Neural cell (in vitro differentiated cells): Measurements from ENCODE around the gene ING5. TPM values are rescaled to one million over a fixed set of nuclear protein-coding genes. Genes with fewer than 3 reads are reported as not detected.

Experiments used
- H2AFZ ChIP-seq: fragments of 200-600, 300-800 bp; sonication (generic), shearing (Covaris generic); 2 replicates; pipeline ENCODE4 v1.6.0; 2014; ENCODE audit warnings: low read depth, mild to moderate bottlenecking, antibody characterized with exemption, low read length, moderate library complexity
- H3F3A ChIP-seq: fragments of 200-600 bp; shearing (Covaris generic); 2 replicates; pipeline ENCODE4 v1.6.1; 2016; ENCODE audit warnings: mild to moderate bottlenecking, moderate library complexity, mixed read lengths, antibody characterized with exemption, low read length; ENCODE audit not compliant: insufficient read depth, poor library complexity, severe bottlenecking
- H3K27ac ChIP-seq: fragments of 200-600, 300-800 bp; sonication (generic), shearing (Covaris generic); 2 replicates; pipeline ENCODE4 v1.5.1; 2014; ENCODE audit warnings: mild to moderate bottlenecking, low read length, moderate library complexity
- H3K27me3 ChIP-seq: fragments of 300-800, 200-600 bp; sonication (generic), shearing (Covaris generic); 2 replicates; pipeline ENCODE4 v1.6.0; 2014; ENCODE audit warnings: mild to moderate bottlenecking, low read depth, low read length, moderate library complexity; ENCODE audit not compliant: insufficient read depth
- H3K36me3 ChIP-seq: fragments of 300-800, 200-600 bp; sonication (generic), shearing (Covaris generic); 2 replicates; pipeline ENCODE4 v1.5.1; 2014; ENCODE audit warnings: mild to moderate bottlenecking, antibody characterized with exemption, low read length, moderate library complexity; ENCODE audit not compliant: insufficient read depth
- H3K4me2 ChIP-seq: fragments of 300-800, 200-600 bp; sonication (generic), shearing (Covaris generic); 2 replicates; pipeline ENCODE4 v1.6.0; 2014; ENCODE audit warnings: mild to moderate bottlenecking, low read length
- H3K4me3 ChIP-seq: fragments of 300-800, 200-600 bp; sonication (generic), shearing (Covaris generic); 2 replicates; pipeline ENCODE4 v1.5.1; 2014; ENCODE audit warnings: mild to moderate bottlenecking, low read length, moderate library complexity
- H3K79me2 ChIP-seq: fragments of 200-600 bp; shearing (Covaris generic); replicated peaks from 2 replicates; pipeline ENCODE4 v1.6.0; 2014; ENCODE audit warnings: mild to moderate bottlenecking, low read length, moderate library complexity; ENCODE audit not compliant: insufficient read depth
- H3K9ac ChIP-seq: fragments of 300-800, 200-600 bp; sonication (generic), shearing (Covaris generic); 2 replicates; pipeline ENCODE4 v1.6.1; 2016; ENCODE audit warnings: mild to moderate bottlenecking, low read length, mixed read lengths
- H3K9me2 ChIP-seq: fragments of 200-600 bp; shearing (Covaris generic); 2 replicates; pipeline ENCODE4 v1.6.1; 2016; ENCODE audit warnings: mild to moderate bottlenecking, low read length, mixed read lengths; ENCODE audit not compliant: insufficient read depth
- H3K9me3 ChIP-seq: fragments of 200-600, 300-800 bp; sonication (generic), shearing (Covaris generic); 2 replicates; pipeline ENCODE4 v1.6.1; 2016; ENCODE audit warnings: mild to moderate bottlenecking, mixed run types, low read length, moderate library complexity, mixed read lengths
- H4K20me1 ChIP-seq: fragments of 200-600 bp; shearing (Covaris generic); 2 replicates; pipeline ENCODE4 v1.6.1; 2016; ENCODE audit warnings: mild to moderate bottlenecking, mixed run types; ENCODE audit not compliant: insufficient read depth
- EP300 ChIP-seq: fragments of 450-650 bp; conservative IDR thresholded peaks from 2 replicates; pipeline ENCODE4 v1.6.1; 2014; ENCODE audit warnings: antibody characterized with exemption, mild to moderate bottlenecking, moderate library complexity; ENCODE audit not compliant: poor library complexity, severe bottlenecking
- EZH2 ChIP-seq: fragments of 200-600, 300-800 bp; shearing (Covaris generic), sonication (generic); IDR thresholded peaks from 2 replicates; pipeline ENCODE4 v1.6.1; 2014; ENCODE audit warnings: antibody characterized with exemption, low read length, borderline replicate concordance, mild to moderate bottlenecking; ENCODE audit not compliant: insufficient read depth, poor library complexity, severe bottlenecking
- MXI1 ChIP-seq: fragments of 450-650 bp; conservative IDR thresholded peaks from 2 replicates; pipeline ENCODE4 v1.6.1; 2014; ENCODE audit warnings: antibody characterized with exemption, mild to moderate bottlenecking; ENCODE audit not compliant: poor library complexity, severe bottlenecking
- POLR2AphosphoS5 ChIP-seq: IDR thresholded peaks from 2 replicates; pipeline ENCODE4 v1.6.1; 2012
- RAD21 ChIP-seq: fragments of 450-650 bp; conservative IDR thresholded peaks from 2 replicates; pipeline ENCODE4 v1.6.1; 2014; ENCODE audit warnings: antibody characterized with exemption, mild to moderate bottlenecking, moderate library complexity
- REST ChIP-seq: IDR thresholded peaks from 2 replicates; pipeline ENCODE4 v1.6.1; 2012; ENCODE audit warnings: borderline replicate concordance
- SMC3 ChIP-seq: fragments of 450-650 bp; conservative IDR thresholded peaks from 2 replicates; pipeline ENCODE4 v1.6.1; 2014; ENCODE audit warnings: antibody characterized with exemption, mild to moderate bottlenecking, moderate library complexity; ENCODE audit not compliant: poor library complexity
- TAF1 ChIP-seq: IDR thresholded peaks from 2 replicates; pipeline ENCODE4 v1.6.1; 2012; ENCODE audit warnings: low read depth
- polyA plus RNA-seq: library from polyadenylated mRNA; depleted of rRNA; stranded (reverse); fragments of >200 nt; gene quantifications from 2 replicates; pipeline ENCODE4 v1.2.3, GENCODE V29; 2014
- TF ChIP-seq, protein P1 (sequence below): fragments of 450-650 bp; IDR thresholded peaks from 2 replicates; pipeline ENCODE4 v1.5.1; 2014; ENCODE audit warnings: antibody characterized with exemption, mild to moderate bottlenecking, moderate library complexity; ENCODE audit not compliant: poor library complexity, severe bottlenecking

ING5 gene
- polyA plus RNA-seq, 1 donor from 2014 or later = 22.8 TPM

GRCh38 chr2:241728627-241729026 is 26.8 kb downstream of the ING5 start:
- Histone ChIP-seq H2AFZ (no peak overlapping the region), H3K9me3 (no peaks in the 10 kb centered on the region), H3F3A (no peaks in the 10 kb centered on the region), H3K4me3 (no peak overlapping the region), H3K36me3 (no peaks in the 10 kb centered on the region), H3K9ac (no peak overlapping the region), H3K27me3 (no peaks in the 10 kb centered on the region), H3K4me2 (no peak overlapping the region), H3K79me2 (no peaks in the 10 kb centered on the region), H3K27ac (no peak overlapping the region), H3K9me2 (no peaks in the 10 kb centered on the region), H4K20me1 (no peaks in the 10 kb centered on the region)
- TF ChIP-seq TAF1 = no peak
- no peak for TF ChIP-seq MXI1

GRCh38 chr2:241729868-241730267 is 28.0 kb downstream of the ING5 start:
- Histone ChIP-seq H3K4me3 (no peak overlapping the region), H3K79me2 (no peaks in the 10 kb centered on the region), H3K27me3 (no peaks in the 10 kb centered on the region), H3K9ac (no peak overlapping the region), H4K20me1 (no peaks in the 10 kb centered on the region), H3K9me2 (no peaks in the 10 kb centered on the region), H3K4me2 (no peak overlapping the region), H3K27ac (no peak overlapping the region), H2AFZ (no peak overlapping the region), H3K36me3 (no peaks in the 10 kb centered on the region), H3K9me3 (no peaks in the 10 kb centered on the region), H3F3A (no peaks in the 10 kb centered on the region)
- no peak for TF ChIP-seq REST
- no peak for TF ChIP-seq MXI1
- TF ChIP-seq RAD21 = no peak
- TF ChIP-seq, protein P1, sequence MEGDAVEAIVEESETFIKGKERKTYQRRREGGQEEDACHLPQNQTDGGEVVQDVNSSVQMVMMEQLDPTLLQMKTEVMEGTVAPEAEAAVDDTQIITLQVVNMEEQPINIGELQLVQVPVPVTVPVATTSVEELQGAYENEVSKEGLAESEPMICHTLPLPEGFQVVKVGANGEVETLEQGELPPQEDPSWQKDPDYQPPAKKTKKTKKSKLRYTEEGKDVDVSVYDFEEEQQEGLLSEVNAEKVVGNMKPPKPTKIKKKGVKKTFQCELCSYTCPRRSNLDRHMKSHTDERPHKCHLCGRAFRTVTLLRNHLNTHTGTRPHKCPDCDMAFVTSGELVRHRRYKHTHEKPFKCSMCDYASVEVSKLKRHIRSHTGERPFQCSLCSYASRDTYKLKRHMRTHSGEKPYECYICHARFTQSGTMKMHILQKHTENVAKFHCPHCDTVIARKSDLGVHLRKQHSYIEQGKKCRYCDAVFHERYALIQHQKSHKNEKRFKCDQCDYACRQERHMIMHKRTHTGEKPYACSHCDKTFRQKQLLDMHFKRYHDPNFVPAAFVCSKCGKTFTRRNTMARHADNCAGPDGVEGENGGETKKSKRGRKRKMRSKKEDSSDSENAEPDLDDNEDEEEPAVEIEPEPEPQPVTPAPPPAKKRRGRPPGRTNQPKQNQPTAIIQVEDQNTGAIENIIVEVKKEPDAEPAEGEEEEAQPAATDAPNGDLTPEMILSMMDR = no peak
- no peak for TF ChIP-seq TAF1
- TF ChIP-seq POLR2AphosphoS5 = no peak
- TF ChIP-seq SMC3 = no peak
- no peak for TF ChIP-seq EZH2
- no peak for TF ChIP-seq EP300

DNA sequence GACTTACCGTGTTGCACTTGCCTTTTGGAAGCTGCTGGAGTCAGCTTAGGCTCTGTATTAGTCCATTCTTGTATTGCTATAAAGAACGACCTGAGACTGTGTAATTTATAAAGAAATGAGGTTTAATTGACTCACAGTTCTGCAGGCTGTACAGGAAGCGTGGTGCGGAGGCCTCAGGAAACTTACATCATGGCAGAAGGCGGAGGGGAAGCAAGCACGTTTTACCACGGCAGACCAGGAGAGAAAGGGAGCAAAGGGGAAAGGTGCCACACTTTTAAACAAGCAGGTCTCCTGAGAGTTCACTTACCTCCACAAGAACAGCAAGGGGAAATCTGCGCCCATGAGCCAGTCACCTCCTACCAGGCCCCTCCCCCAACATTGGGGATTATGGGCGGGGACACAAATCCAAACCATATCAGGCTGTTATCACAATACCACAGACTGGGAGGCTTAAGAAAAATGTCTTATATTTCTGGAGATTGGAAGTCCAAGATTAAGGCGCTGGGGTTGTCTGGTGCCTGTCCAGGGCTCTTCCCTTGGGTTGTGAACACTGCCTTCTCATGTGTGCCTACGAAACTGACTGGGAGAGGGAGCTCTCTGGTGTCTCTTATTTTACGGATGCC is 28.9 kb downstream of the ING5 start:
- Histone ChIP-seq H3K36me3 (no peaks in the 10 kb centered on the region), H3K4me3 (no peak overlapping the region), H3K4me2 (no peak overlapping the region), H2AFZ (no peak overlapping the region), H3F3A (no peaks in the 10 kb centered on the region), H4K20me1 (no peaks in the 10 kb centered on the region), H3K9me2 (no peaks in the 10 kb centered on the region), H3K27ac (no peak overlapping the region), H3K79me2 (no peaks in the 10 kb centered on the region), H3K27me3 (no peaks in the 10 kb centered on the region), H3K9me3 (no peaks in the 10 kb centered on the region), H3K9ac (no peak overlapping the region)
- TF ChIP-seq EP300 (no peak), RAD21 (no peak), TAF1 (no peak), MXI1 (no peak), REST (no peak), SMC3 (no peak), EZH2 (no peak), POLR2AphosphoS5 (no peak)
- TF ChIP-seq, protein P1 = no peak
